Putamen (tissue), 1 donor: ENCODE data around the gene PLCB4.
"Not testable (repeated sequence)": the region's sequence is repeated elsewhere in the genome, so short reads cannot be mapped to it uniquely, and the experiment has no call there.

Experiments used
- DNase-seq: peaks from one replicate; pipeline ENCODE4 v3.0.0-alpha.2; 2016; ENCODE audit warnings: low spot score

The PLCB4 gene

DNA sequence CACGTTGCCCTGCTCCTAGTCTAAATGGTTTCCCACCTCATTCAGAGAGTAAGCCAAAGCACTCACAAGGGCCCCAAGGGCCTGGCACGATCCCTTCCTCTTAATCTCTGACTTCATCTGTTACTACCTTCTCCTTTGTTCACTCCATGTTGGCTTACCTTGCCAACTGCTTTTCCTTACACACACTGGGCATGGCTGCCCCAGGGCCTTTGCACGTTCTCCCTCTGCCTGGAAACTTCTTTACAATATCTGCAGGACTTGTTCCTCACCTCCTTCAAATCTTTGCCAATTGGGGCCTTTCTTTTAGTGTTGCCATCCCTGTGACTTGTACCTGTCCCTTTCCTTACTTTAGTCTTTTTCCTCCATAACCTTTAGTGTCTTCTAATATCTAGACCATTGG, 73.9 kb downstream of the PLCB4 start:
- DNase-seq: no peak

GRCh38 chr20:9143926-9144325, 75.0 kb downstream of the PLCB4 start:
- no peak for DNase-seq

DNA sequence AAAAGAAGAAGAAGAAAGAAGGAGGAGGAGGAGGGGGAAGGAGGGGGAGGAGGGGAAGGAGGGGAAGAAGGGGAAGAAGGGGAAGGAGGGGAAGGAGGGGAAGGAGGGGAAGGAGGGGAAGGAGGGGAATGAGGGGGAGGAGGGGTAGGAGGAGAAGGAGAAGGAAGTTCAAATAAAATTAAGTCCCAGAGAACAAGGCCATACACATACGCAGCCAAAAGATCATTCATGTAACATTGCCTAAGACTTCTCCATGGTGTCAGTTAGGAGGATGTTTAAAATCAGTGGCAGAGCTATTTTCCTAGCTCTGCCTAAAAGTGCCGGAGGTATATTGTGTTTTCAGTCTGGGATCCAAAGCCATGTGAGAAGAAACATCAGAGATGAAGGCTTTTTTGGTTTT, 75.8 kb downstream of the PLCB4 start:
- DNase-seq: no peak

DNA sequence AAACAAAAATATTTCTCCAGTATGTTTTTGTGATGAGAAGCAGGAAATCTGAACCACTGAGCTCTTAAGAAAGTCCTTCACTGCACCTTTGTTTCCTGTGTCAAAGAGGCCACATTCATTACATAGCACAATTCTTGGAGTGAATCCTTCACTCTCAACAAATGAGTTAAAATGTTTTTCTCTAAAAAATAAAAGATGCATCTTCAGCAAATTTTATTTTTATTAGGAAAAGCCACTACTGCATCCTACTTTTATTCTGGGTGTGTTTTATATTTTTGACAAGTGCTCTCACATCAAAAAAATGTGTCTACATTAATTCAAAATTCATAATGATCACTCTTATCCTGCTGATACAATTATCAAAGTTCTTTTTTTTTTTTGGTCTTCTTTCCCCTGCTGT, 76.3 kb downstream of the PLCB4 start:
- DNase-seq: no peak

GRCh38 chr20:9146649-9147048, 77.8 kb downstream of the PLCB4 start:
- no peak for DNase-seq

DNA sequence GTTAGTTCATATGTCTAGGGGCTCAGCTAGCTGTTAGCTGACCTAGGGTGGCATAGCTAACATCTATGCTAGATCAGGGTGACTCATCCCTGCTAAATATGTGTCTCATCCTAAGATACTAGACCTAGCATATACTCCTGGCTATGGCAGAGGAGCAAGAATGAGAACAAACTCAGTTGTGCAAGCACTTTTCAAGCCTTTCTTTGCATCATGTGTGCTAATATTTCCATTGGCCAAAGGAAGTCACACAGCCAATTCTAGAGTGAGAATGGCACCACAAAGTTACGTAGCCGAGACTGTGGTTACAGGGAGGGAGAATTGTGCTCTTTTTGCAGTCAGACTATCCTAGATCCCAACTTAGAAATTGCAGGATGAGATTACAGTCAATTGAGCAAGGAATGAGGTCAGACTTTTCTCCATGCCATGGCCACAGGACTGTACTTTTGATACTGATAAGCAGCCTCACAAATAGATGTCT, 78.7 kb downstream of the PLCB4 start:
- DNase-seq: no peak

GRCh38 chr20:9148291-9148690, 79.4 kb downstream of the PLCB4 start:
- DNase-seq: no peak

- no peak for DNase-seq
Measured at GRCh38 chr20:9149087-9149486, 80.2 kb downstream of the PLCB4 start.

DNA sequence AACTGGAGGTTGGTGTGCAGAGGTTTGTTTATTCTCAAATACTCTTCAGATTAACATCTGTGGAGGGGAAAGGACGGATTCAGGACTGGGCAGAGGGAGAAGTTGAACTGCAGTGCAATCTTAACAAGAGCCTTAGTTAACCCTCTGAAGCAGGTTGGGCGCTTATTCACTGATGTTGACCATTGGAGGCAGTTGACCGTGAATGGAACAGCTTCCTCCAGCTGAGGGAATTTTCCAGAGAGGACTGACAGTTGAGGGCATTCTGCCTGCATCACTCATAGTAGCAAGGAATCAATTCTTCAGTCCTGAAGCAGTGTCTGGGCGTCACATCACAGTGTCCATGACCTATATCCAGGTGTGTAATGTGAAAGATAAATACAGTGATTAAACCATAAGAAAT, 80.9 kb downstream of the PLCB4 start:
- no peak for DNase-seq

DNA sequence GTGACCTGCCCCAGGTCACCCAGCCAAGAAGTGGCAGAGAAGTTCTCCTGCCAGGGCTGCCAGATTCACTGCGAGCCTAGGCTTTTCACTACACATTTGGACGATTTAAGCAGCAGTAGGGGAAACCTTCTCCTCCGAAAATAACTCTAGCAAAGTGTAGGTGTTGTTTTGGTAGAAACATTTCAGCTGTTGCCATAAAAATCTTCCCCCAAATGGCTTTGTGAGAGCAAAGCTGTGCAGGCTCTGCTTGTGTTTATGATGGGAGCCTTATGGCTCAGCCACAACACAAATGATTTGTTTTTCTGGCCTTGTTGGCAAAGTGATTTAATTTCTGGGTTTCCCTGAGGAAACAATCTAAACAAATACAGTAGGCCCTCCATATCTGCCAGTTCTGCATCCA, 81.8 kb downstream of the PLCB4 start:
- no peak for DNase-seq

GRCh38 chr20:9152139-9152538, 83.3 kb downstream of the PLCB4 start:
- not testable (repeated sequence) for DNase-seq

GRCh38 chr20:9154464-9155024, 85.7 kb downstream of the PLCB4 start:
- DNase-seq: no peak

DNA sequence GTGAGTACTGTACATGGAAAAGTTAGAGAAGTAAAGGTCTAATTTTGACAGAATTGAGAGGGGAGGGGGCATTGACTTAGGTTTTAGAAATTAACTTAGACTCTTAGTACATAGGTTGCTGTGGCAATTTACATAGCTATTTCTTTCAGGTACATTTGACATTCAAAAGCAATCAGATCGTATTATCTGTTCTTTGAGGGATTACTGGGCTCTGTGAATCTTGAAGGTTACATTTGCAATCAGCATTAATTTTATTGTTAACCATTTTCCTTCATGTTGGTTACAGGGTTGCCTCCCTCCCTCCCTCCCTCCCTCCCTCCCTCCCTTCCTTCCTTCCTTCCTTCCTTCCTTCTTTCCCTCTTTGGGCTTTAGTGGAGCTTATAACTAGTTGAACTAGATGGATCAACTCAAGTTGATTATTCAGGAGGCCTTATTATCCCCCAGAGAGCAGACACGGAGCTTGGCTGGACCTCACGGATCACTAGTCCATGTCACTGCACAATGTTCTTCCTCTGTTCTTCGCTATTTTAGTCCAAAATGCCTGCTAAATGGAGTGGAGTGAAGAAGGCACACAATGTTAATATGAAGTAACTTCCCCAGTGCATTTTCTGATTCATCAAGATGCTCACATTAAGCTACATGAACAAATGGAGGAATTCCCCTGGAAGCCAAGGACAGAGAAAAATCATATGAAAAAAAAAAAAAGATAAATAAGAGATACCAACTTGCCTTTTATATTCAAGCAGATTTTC, 87.8 kb downstream of the PLCB4 start:
- DNase-seq: no peak

GRCh38 chr20:9160331-9160730, 91.4 kb downstream of the PLCB4 start:
- DNase-seq: no peak

DNA sequence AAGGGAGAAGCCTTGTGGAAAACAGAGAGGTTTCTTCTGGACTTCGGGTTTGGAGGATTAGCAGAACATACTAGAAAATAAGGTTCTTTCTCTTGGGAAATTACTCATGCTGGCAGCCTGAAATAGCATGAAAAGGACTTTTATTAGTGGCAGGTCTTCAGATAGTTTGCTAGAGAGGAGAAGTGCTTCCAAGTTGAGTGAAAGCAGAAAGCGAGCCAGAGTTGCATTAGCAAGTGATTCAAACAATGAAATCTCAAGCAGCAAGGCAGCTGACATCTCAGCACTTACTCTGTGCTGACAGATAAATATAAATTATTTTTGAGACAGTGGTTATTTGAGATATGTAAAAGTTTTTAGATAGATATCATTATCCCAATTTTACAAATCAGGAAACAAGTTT, 91.9 kb downstream of the PLCB4 start:
- DNase-seq: no peak

GRCh38 chr20:9161311-9161710, 92.4 kb downstream of the PLCB4 start:
- DNase-seq: no peak

- DNase-seq: no peak
Measured at GRCh38 chr20:9163251-9163650, 94.4 kb downstream of the PLCB4 start.

GRCh38 chr20:9163995-9164394, 95.1 kb downstream of the PLCB4 start:
- no peak for DNase-seq

DNA sequence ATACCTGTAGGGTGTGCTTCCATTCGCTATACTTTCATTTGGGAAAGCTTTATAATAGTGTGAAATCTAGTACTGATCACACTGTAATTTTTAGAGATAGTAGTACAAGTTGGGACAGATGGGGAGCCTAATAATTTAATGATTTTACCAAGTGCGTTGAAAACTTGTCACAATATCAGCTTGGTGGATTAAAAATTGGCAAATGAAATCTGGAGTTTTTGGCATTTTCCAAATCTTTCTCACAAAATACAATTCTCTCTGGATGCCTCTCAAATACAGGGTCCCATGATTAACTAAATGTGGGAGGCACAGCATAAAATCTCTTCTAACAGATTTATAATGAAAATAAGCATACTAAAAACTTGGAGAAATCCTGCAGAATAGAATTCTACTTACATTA, 96.4 kb downstream of the PLCB4 start:
- DNase-seq: no peak

DNA sequence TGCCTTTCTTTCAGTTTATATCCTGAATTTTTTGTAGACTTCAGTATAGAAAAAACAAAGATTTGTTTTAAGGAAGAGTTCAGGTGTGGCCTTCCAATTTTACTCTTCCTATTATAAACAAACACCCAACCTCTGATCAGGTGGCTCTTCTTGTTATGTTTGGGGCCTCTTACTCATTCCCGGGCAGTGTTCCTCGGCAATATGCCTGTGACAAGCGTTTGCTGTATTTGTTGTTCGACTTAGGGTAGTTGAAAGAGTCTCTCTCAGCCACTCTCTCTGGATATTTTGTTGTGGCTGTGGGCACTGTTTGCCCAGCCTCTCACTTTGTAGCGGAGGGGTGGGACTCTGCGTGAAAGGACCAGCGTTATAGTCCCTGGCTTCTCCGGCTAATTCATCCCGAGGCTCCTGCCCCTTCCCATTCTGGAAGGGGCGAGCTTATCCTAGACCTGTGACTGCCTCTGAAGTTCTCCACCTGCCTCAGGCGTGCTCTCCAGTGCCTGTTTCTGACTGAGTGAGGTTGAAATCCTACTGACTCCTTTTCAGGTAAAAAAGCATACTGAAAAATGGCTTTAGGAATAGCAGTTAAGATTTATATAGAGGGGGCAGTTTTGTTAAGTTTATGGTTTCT, 97.4 kb downstream of the PLCB4 start:
- no peak for DNase-seq

DNA sequence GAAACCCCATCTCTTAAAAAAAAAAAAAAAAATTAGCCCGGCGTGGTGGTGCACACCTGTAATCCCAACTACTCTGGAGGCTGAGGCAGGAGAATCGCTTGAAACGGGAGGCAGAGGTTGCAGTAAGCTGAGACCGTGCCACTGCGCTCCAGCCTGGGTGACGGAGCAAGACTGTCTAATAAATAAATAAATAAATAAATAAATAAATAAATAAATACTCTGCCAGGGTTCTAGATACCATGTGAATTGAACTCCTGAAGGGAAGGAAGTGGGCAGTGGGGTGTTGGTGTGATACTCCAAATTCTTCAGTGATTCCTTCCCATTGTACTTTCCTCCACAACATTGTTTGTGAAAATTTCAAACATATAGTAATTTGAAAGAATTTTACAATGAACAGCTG, 100.5 kb downstream of the PLCB4 start:
- DNase-seq: no peak

- DNase-seq: no peak
Measured at GRCh38 chr20:9172851-9173250, 104.0 kb downstream of the PLCB4 start.

DNA sequence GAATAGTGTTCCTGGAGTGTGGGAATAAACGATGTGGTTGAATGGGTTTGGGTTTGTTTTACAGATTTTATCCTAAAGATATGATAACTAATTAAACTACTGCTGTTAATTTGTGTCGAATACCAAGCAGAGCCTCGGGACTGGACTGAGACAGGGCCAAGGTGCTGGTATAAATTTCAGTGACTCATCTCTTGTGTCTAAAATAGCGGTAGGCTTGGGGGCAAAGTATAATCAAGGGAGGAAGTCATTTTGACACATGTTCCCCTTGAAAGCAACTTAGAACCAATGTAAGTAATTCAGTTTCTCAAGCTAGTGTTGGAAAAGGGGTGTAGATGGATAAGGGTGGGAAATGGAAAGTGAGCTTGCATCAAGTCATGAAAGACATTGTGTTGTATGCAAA, 108.4 kb downstream of the PLCB4 start:
- DNase-seq: no peak
